OCI-LY7 (cell line): Measurements from ENCODE around the gene PRKN. TPM values are rescaled to one million over a fixed set of nuclear protein-coding genes. Genes with fewer than 3 reads are reported as not detected.

Experiments used
- BruUV-seq: library from RNA; stranded (reverse); fragments of 400-500 nt; replicated peaks from 2 replicates; lab custom pipeline; 2021; lab: Mats Ljungman, UMichigan
- CTCF ChIA-PET: fragments of 300-600 bp; sonication (Branson Sonifier 250); formaldehyde crosslinking; loops from one replicate; lab custom pipeline; 2022; ENCODE audit warnings: antibody characterized with exemption; ENCODE audit not compliant: unreplicated experiment; lab: Charles Lee
- POLR2A ChIA-PET: fragments of 300-600 bp; sonication (Branson Sonifier 250); formaldehyde crosslinking; loops from one replicate; lab custom pipeline; 2022; ENCODE audit warnings: antibody characterized with exemption; lab: Charles Lee
- DNase-seq: peaks from one replicate; pipeline ENCODE4 v3.0.0-alpha.2; 2015; ENCODE audit warnings: low spot score
- H2AFZ ChIP-seq: fragments of 200-600 bp; sonication (generic), shearing (Covaris generic); 2 replicates; pipeline ENCODE4 v1.6.1; 2014; ENCODE audit warnings: mild to moderate bottlenecking, antibody characterized with exemption, low read length, moderate library complexity
- H3K27ac ChIP-seq: fragments of 200-600 bp; sonication (generic); 2 replicates; pipeline ENCODE4 v1.5.1; 2014; ENCODE audit warnings: mixed run types, low read depth, mild to moderate bottlenecking, moderate library complexity, low read length, inconsistent platforms; ENCODE audit not compliant: poor library complexity, severe bottlenecking
- H3K36me3 ChIP-seq: fragments of 200-600 bp; sonication (generic); 2 replicates; pipeline ENCODE4 v1.6.1; 2014; ENCODE audit warnings: mild to moderate bottlenecking, antibody characterized with exemption, low read length, moderate library complexity, mixed read lengths; ENCODE audit not compliant: insufficient read depth
- H3K4me1 ChIP-seq: fragments of 200-600 bp; sonication (generic); 2 replicates; pipeline ENCODE4 v1.5.1; 2014; ENCODE audit warnings: mild to moderate bottlenecking, low read length; ENCODE audit not compliant: insufficient read depth, poor library complexity, severe bottlenecking
- H3K4me2 ChIP-seq: fragments of 200-600 bp; sonication (generic); 2 replicates; pipeline ENCODE4 v1.6.1; 2014; ENCODE audit warnings: mild to moderate bottlenecking, low read length
- H3K4me3 ChIP-seq: fragments of 200-600 bp; sonication (generic); 2 replicates; pipeline ENCODE4 v1.5.1; 2014; ENCODE audit warnings: mild to moderate bottlenecking, low read depth, low read length; ENCODE audit not compliant: poor library complexity, severe bottlenecking
- H3K79me2 ChIP-seq: fragments of 200-600 bp; sonication (generic); 2 replicates; pipeline ENCODE4 v1.6.1; 2016; ENCODE audit warnings: low read depth, mild to moderate bottlenecking, low read length, moderate library complexity, mixed read lengths; ENCODE audit not compliant: insufficient read depth
- H3K9me2 ChIP-seq: fragments of 200-600 bp; sonication (generic); 2 replicates; pipeline ENCODE4 v1.6.1; 2016; ENCODE audit warnings: mild to moderate bottlenecking, low read length, mixed read lengths; ENCODE audit not compliant: insufficient read depth
- H3K9me3 ChIP-seq: fragments of 200-600 bp; sonication (generic); 2 replicates; pipeline ENCODE4 v1.6.1; 2014; ENCODE audit warnings: mild to moderate bottlenecking, mixed run types, low read length, mixed read lengths
- H4K20me1 ChIP-seq: fragments of 200-600 bp; sonication (generic); 2 replicates; pipeline ENCODE4 v1.6.1; 2014; ENCODE audit warnings: mild to moderate bottlenecking, antibody characterized with exemption, low read length, moderate library complexity, mixed read lengths; ENCODE audit not compliant: insufficient read depth
- CTCF ChIP-seq: fragments of 200-600 bp; sonication (generic); conservative IDR thresholded peaks from 2 replicates; pipeline ENCODE4 v1.5.1; 2014; ENCODE audit warnings: mild to moderate bottlenecking, antibody characterized with exemption, low read length, moderate library complexity, mixed read lengths
- EZH2phosphoT487 ChIP-seq: fragments of 200-600 bp; sonication (generic); IDR thresholded peaks from 2 replicates; pipeline ENCODE4 v1.6.1; 2018; ENCODE audit warnings: low read depth, borderline replicate concordance, mild to moderate bottlenecking, mixed run types, antibody characterized with exemption, low read length, moderate library complexity, mixed read lengths
- intact Hi-C: fragments of 100-400 bp; cut with micrococcal nuclease; formaldehyde crosslinking; loops from one replicate; pipeline ENCODE4 v1.10.0; 2022; ENCODE audit not compliant: unreplicated experiment
- total RNA-seq, 2 experiments: library from RNA; depleted of rRNA in 1 of 2; stranded (reverse); fragments of >200 nt in 1 of 2; shearing (Covaris generic) in 1 of 2; gene quantifications; 2 replicates each; pipeline ENCODE4 v1.2.3, GENCODE V29; 2014 to 2022

PRKN gene
- total RNA-seq, 2 experiments from 2014 or later: 1.3 to 2.0 TPM

- Histone ChIP-seq H3K4me2 (no peak overlapping the region), H4K20me1 (no peaks in the 10 kb centered on the region), H3K36me3 (no peaks in the 10 kb centered on the region), H3K27ac (no peak overlapping the region), H3K79me2 (no peaks in the 10 kb centered on the region), H3K4me1 (no peaks in the 10 kb centered on the region), H3K9me3 (no peaks in the 10 kb centered on the region), H3K9me2 (no peaks in the 10 kb centered on the region), H3K4me3 (no peak overlapping the region), H2AFZ (no peak overlapping the region)
- TF ChIP-seq EZH2phosphoT487: no peak
- TF ChIP-seq CTCF: no peak
- POLR2A ChIA-PET: interaction anchor here (0.7 kb wide), 1 partner anchor 891 kb away, joined by 5 read pairs; no protein-coding TSS in a partner anchor
- DNase-seq: no peak
- intact Hi-C loops: no loop called here
- no TSS peak for BruUV-seq
- CTCF ChIA-PET: no interaction called here
These were observed 1382.9 kb downstream of the PRKN start for GRCh38 chr6:161344626-161345025.

- Histone ChIP-seq H2AFZ (no peak overlapping the region), H3K9me2 (no peaks in the 10 kb centered on the region), H3K4me1 (no peaks in the 10 kb centered on the region), H3K4me3 (no peak overlapping the region), H3K4me2 (no peak overlapping the region), H4K20me1 (no peaks in the 10 kb centered on the region), H3K36me3 (no peaks in the 10 kb centered on the region), H3K27ac (no peak overlapping the region), H3K79me2 (no peaks in the 10 kb centered on the region), H3K9me3 (no peaks in the 10 kb centered on the region)
- ChIA-PET CTCF (no interaction called here), POLR2A (no interaction called here)
- intact Hi-C loops: no loop called here
- no TSS peak for BruUV-seq
- TF ChIP-seq EZH2phosphoT487: no peak
- no peak for DNase-seq
These were observed 1385.5 kb downstream of the PRKN start for GRCh38 chr6:161342039-161342438.

- Histone ChIP-seq H3K36me3 (no peaks in the 10 kb centered on the region), H2AFZ (no peak overlapping the region), H3K79me2 (no peaks in the 10 kb centered on the region), H3K4me2 (no peak overlapping the region), H4K20me1 (no peaks in the 10 kb centered on the region), H3K4me3 (no peak overlapping the region), H3K9me3 (no peaks in the 10 kb centered on the region), H3K27ac (no peak overlapping the region), H3K4me1 (no peaks in the 10 kb centered on the region), H3K9me2 (no peaks in the 10 kb centered on the region)
- TF ChIP-seq EZH2phosphoT487 (no peak), CTCF (no peak)
- BruUV-seq: no TSS peak
- DNase-seq: no peak
- ChIA-PET POLR2A (interaction anchor here (0.9 kb wide), 1 partner anchor 22 kb away, joined by 3 read pairs; no protein-coding TSS in a partner anchor), CTCF (no interaction called here)
- intact Hi-C loops: no loop called here
These were observed 1385.9 kb downstream of the PRKN start for GRCh38 chr6:161341638-161342037.
